Measurements from ENCODE around the gene RBP3.

GRCh38 chr10:47316131-47316530 lies 32.0 kb upstream of the RBP3 start:
- TF ChIP-seq CTCF (IDR thresholded peaks at IDR 0.05) = no peak
- no peak for TF ChIP-seq POLR2A (IDR thresholded peaks at IDR 0.05)

Data from adrenal gland (tissue), 5 donors.